Posterior vena cava (tissue), 2 donors: ENCODE measurements around the gene PUSL1. TPM values are rescaled to one million over a fixed set of nuclear protein-coding genes. Genes with fewer than 3 reads are reported as not detected.

Experiments
- DNase-seq: peaks from one replicate; pipeline ENCODE4 v3.0.0-alpha.2; 2020; ENCODE audit warnings: low spot score
- intact Hi-C, 2 donors: fragments of 100-400 bp; cut with DNase I; formaldehyde crosslinking; loops; one replicate each; pipeline versions ENCODE4 v1.14.1 to v1.14.2; 2022 to 2023
- long read RNA-seq, 2 donors: library from polyadenylated mRNA; unstranded; transcript quantifications; one replicate each; pipeline ENCODE4 v2.0.0, GENCODE V29; 2020 to 2021
- total RNA-seq, 2 donors: library from RNA; stranded (reverse); fragmentation: NEBNext Ultra II Directional; extraction: Animal tissue kit (Norgen Biotek cat#: 25700); gene quantifications; one replicate each; pipeline ENCODE4 v1.2.1, GENCODE V29; 2021
- donor health status: DM: yes; HTN: yes; CAD: no.
- donor health status: DM: yes; HTN: yes; CAD: no.

PUSL1 gene
- total RNA-seq = 10 to 100 TPM in 1 of 2 donors, 1 to 10 TPM in 1; 8.3 to 10.5 TPM
- long read RNA-seq, donor 1, partial matches to known transcripts = 4 of 9 reads
- long read RNA-seq, donor 1, other reads (novel, unspliced or antisense) = 3 of 9 reads
- long read RNA-seq, donor 2, transcript PUSL1-201 (8 exons, 1,287 nt) = major isoform, 10 of 24 reads
- long read RNA-seq, donor 2, partial matches to known transcripts = 2 of 24 reads
- long read RNA-seq, donor 2, other reads (novel, unspliced or antisense) = 12 of 24 reads

GRCh38 chr1:1307923-1308755 is at the start of gene PUSL1, which contains the start of gene ACAP3:
PUSL1 (plus strand) TSS chr1:1308597; CDS start chr1:1308644, 47 bp downstream.
ACAP3 (minus strand) TSS chr1:1307930; CDS start chr1:1307815, 115 bp downstream.
- intact Hi-C loops = no loop called here
- peak; percentile 98 for DNase-seq

GRCh38 chr1:1259119-1259488 is 49.3 kb upstream of the PUSL1 start:
- DNase-seq = no peak
- intact Hi-C loops = no loop called here

GRCh38 chr1:1259540-1259939 is 48.9 kb upstream of the PUSL1 start:
- DNase-seq = no peak
- intact Hi-C loops = no loop called here

GRCh38 chr1:1259951-1260600 is 48.3 kb upstream of the PUSL1 start:
- no peak for DNase-seq
- intact Hi-C loops = no loop called here

- intact Hi-C loops = no loop called here
- DNase-seq = no peak
Observed at GRCh38 chr1:1260843-1261560, 47.4 kb upstream of the PUSL1 start.

GRCh38 chr1:1262071-1262470 is 46.3 kb upstream of the PUSL1 start:
- intact Hi-C loops = no loop called here
- no peak for DNase-seq

- no peak for DNase-seq
Observed at GRCh38 chr1:1262758-1263157, 45.6 kb upstream of the PUSL1 start.

GRCh38 chr1:1264026-1264425 is 44.4 kb upstream of the PUSL1 start:
- intact Hi-C loops = no loop called here
- no peak for DNase-seq

More at GRCh38 chr1:1262758-1263157, 45.6 kb upstream of the PUSL1 start:
- intact Hi-C loops = no loop called here

- intact Hi-C loops = no loop called here
Observed at GRCh38 chr1:1264868-1265272, 43.5 kb upstream of the PUSL1 start.

GRCh38 chr1:1267488-1268283 is 40.7 kb upstream of the PUSL1 start:
- DNase-seq = no peak
- intact Hi-C loops = no loop called here

More at GRCh38 chr1:1264868-1265272, 43.5 kb upstream of the PUSL1 start:
- no peak for DNase-seq

- intact Hi-C loops = no loop called here
- DNase-seq = no peak
Observed at GRCh38 chr1:1268284-1268682, 40.1 kb upstream of the PUSL1 start.

- intact Hi-C loops = no loop called here
Observed at GRCh38 chr1:1270813-1271212, 37.6 kb upstream of the PUSL1 start.

GRCh38 chr1:1272341-1273208 is 35.8 kb upstream of the PUSL1 start:
- intact Hi-C loops = no loop called here

More at GRCh38 chr1:1270813-1271212, 37.6 kb upstream of the PUSL1 start:
- DNase-seq = no peak

GRCh38 chr1:1273209-1273511 is 35.2 kb upstream of the PUSL1 start:
- no peak for DNase-seq
- intact Hi-C loops = no loop called here

More at GRCh38 chr1:1272341-1273208, 35.8 kb upstream of the PUSL1 start:
- no peak for DNase-seq

GRCh38 chr1:1273512-1274298 is 34.7 kb upstream of the PUSL1 start, which contains the start of gene UBE2J2:
UBE2J2 (minus strand) TSS chr1:1273854; CDS start chr1:1267992, 5,862 bp downstream.
- intact Hi-C loops = no loop called here
- DNase-seq = peak; percentile 99

GRCh38 chr1:1274299-1274930 is 34.0 kb upstream of the PUSL1 start:
- no peak for DNase-seq
- intact Hi-C loops = no loop called here
